Keratinocyte (primary cell): Measurements from ENCODE around the gene MID1. TPM values are rescaled to one million over a fixed set of nuclear protein-coding genes. Genes with fewer than 3 reads are reported as not detected.

ENCODE experiments used
- DNase-seq: peaks from one replicate; pipeline ENCODE4 v3.0.0-alpha.2; 2011; ENCODE audit warnings: low read depth, missing footprints, low spot score
- FAIRE-seq: peaks from 2 replicates; lab custom pipeline; 2011; peaks lifted over from hg19 to GRCh38; lab: Jason Lieb, UNC
- H2AFZ ChIP-seq: 2 replicates; pipeline ENCODE4 v1.6.0; 2012; ENCODE audit warnings: low read length, control low read depth, inconsistent platforms; ENCODE audit not compliant: control insufficient read depth
- H3K27ac ChIP-seq: 2 replicates; pipeline ENCODE4 v1.5.1; 2011; ENCODE audit warnings: low read length; ENCODE audit not compliant: control insufficient read depth, insufficient read depth
- H3K27me3 ChIP-seq: 3 replicates; pipeline ENCODE4 v1.6.0; 2011; ENCODE audit warnings: low read length; ENCODE audit not compliant: control insufficient read depth, insufficient read depth; ENCODE audit errors: extremely low read depth
- H3K36me3 ChIP-seq, 2 experiments: 2 replicates in 1 of 2; 3 replicates in 1 of 2; pipeline ENCODE4 v1.5.1; 2011; ENCODE audit warnings: low read length in 2 of 2, mild to moderate bottlenecking in 1 of 2; ENCODE audit not compliant: control insufficient read depth in 2 of 2, insufficient read depth in 2 of 2; ENCODE audit errors: extremely low read depth in 1 of 2
- H3K4me1 ChIP-seq: 3 replicates; pipeline ENCODE4 v1.5.1; 2011; ENCODE audit warnings: low read length; ENCODE audit not compliant: control insufficient read depth, insufficient read depth; ENCODE audit errors: extremely low read depth
- H3K4me2 ChIP-seq: 3 replicates; pipeline ENCODE4 v1.6.0; 2011; ENCODE audit warnings: low read depth, low read length; ENCODE audit not compliant: control insufficient read depth, insufficient read depth; ENCODE audit errors: extremely low read depth
- H3K4me3 ChIP-seq, 3 experiments: fragments of 200-600 bp in 1 of 3; sonication (generic) in 1 of 3; 2 replicates in 2 of 3; 3 replicates in 1 of 3; pipeline ENCODE4 v1.5.1; 2011 to 2016; ENCODE audit warnings: low read length in 3 of 3, mild to moderate bottlenecking in 3 of 3, control low read depth in 2 of 3, inconsistent platforms in 1 of 3, low read depth in 1 of 3, mixed read lengths in 1 of 3, mixed run types in 1 of 3, moderate library complexity in 1 of 3; ENCODE audit not compliant: control insufficient read depth in 2 of 3, insufficient read depth in 2 of 3; ENCODE audit errors: extremely low read depth in 1 of 3
- H3K79me2 ChIP-seq: 2 replicates; pipeline ENCODE4 v1.6.0; 2012; ENCODE audit warnings: low read length; ENCODE audit not compliant: control insufficient read depth, insufficient read depth
- H3K9ac ChIP-seq: 3 replicates; pipeline ENCODE4 v1.6.0; 2011; ENCODE audit warnings: low read length; ENCODE audit not compliant: control insufficient read depth, insufficient read depth; ENCODE audit errors: extremely low read depth
- H3K9me1 ChIP-seq: 3 replicates; pipeline ENCODE4 v1.6.0; 2011; ENCODE audit warnings: low read length; ENCODE audit not compliant: control insufficient read depth, insufficient read depth; ENCODE audit errors: extremely low read depth
- H3K9me3 ChIP-seq: 2 replicates; pipeline ENCODE4 v1.5.1; 2012; ENCODE audit warnings: low read depth, low read length; ENCODE audit not compliant: control insufficient read depth
- H4K20me1 ChIP-seq: 3 replicates; pipeline ENCODE4 v1.6.0; 2011; ENCODE audit warnings: low read length; ENCODE audit not compliant: control insufficient read depth, insufficient read depth; ENCODE audit errors: extremely low read depth
- CTCF ChIP-seq, 3 experiments: IDR thresholded peaks in 1 of 3; conservative IDR thresholded peaks in 1 of 3; optimal IDR thresholded peaks in 1 of 3; 2 replicates in 2 of 3; 3 replicates in 1 of 3; pipeline versions ENCODE3 to v1.5.1; 2011; ENCODE audit warnings: low read length in 3 of 3, mild to moderate bottlenecking in 3 of 3, moderate library complexity in 2 of 3, control low read depth in 1 of 3, inconsistent platforms in 1 of 3; ENCODE audit not compliant: insufficient read depth in 2 of 3; ENCODE audit errors: extremely low read depth in 1 of 3
- EZH2 ChIP-seq: IDR thresholded peaks from one replicate; pipeline ENCODE4 v1.6.1; 2012; ENCODE audit warnings: inconsistent platforms, mild to moderate bottlenecking, low read length, moderate library complexity
- dilution Hi-C: fragments of 300-500 bp; cut with MboI; formaldehyde crosslinking; loops from one replicate; pipeline ENCODE4 v1.7.0; 2020; ENCODE audit warnings: low sequenced_read_pairs; ENCODE audit not compliant: extremely low pct_ligation_motif_present
- polyA plus RNA-seq, 5 experiments: library from polyadenylated mRNA; depleted of rRNA in 3 of 5; stranded (reverse) in 3 of 5; stranded (forward) in 1 of 5; unstranded in 1 of 5; fragments of >200 nt; gene quantifications; 1 replicate in 1 of 5; 2 replicates in 3 of 5; 3 replicates in 1 of 5; pipeline versions ENCODE4 v1.2.1 to v1.2.3, GENCODE V29; 2011 to 2012; ENCODE audit warnings: missing spikeins in 2 of 5, low read depth in 1 of 5, low replicate concordance in 1 of 5

MID1 gene
- polyA plus RNA-seq, 1 donor (not counting 4 experiments of a cell fraction or from before 2014, with no cell fraction given) = 9.2 TPM

GRCh38 chrX:10536744-10537143 is 83.6 kb downstream of the MID1 start:
- no peak for TF ChIP-seq EZH2
- no peak for TF ChIP-seq CTCF (optimal IDR thresholded peaks at IDR 0.05 in 1 of 3, IDR thresholded peaks at IDR 0.05 in 1 of 3, conservative IDR thresholded peaks at IDR 0.05 in 1 of 3; ENCODE audit: extremely low read depth in 1 of 3, insufficient read depth in 2 of 3, low read length in 3 of 3)
- Histone ChIP-seq H3K9me1 (no peaks in the 10 kb centered on the region), H3K4me2 (no peak overlapping the region), H3K27ac (no peak overlapping the region), H4K20me1 (no peaks in the 10 kb centered on the region), H2AFZ (no peak overlapping the region), H3K4me1 (no peaks in the 10 kb centered on the region), H3K4me3 (no peak overlapping the region), H3K36me3 (no peaks in the 10 kb centered on the region), H3K9ac (no peak overlapping the region), H3K27me3 (no peaks in the 10 kb centered on the region), H3K79me2 (no peaks in the 10 kb centered on the region), H3K9me3 (no peaks in the 10 kb centered on the region)
- FAIRE-seq (no peak), DNase-seq (no peak)
- dilution Hi-C loops = no loop called here

- no peak for FAIRE-seq
- H3K27ac ChIP-seq = no peak overlapping the region
- no peaks in the 10 kb centered on the region for H3K36me3 ChIP-seq
- H3K9me1 ChIP-seq = no peaks in the 10 kb centered on the region
- no peak overlapping the region for H3K9ac ChIP-seq
- DNase-seq = no peak
- H3K9me3 ChIP-seq = no peaks in the 10 kb centered on the region
- peaks cover 2% of the 10 kb centered on the region for H3K4me1 ChIP-seq
- dilution Hi-C loops = no loop called here
- no peak for TF ChIP-seq CTCF (optimal IDR thresholded peaks at IDR 0.05 in 1 of 3, IDR thresholded peaks at IDR 0.05 in 1 of 3, conservative IDR thresholded peaks at IDR 0.05 in 1 of 3; ENCODE audit: extremely low read depth in 1 of 3, insufficient read depth in 2 of 3, low read length in 3 of 3)
- TF ChIP-seq EZH2 = no peak
- no peak overlapping the region for H2AFZ ChIP-seq
- H3K79me2 ChIP-seq = no peaks in the 10 kb centered on the region
- H4K20me1 ChIP-seq = no peaks in the 10 kb centered on the region
- H3K4me2 ChIP-seq = no peak overlapping the region
- no peaks in the 10 kb centered on the region for H3K27me3 ChIP-seq
- no peak overlapping the region for H3K4me3 ChIP-seq
Measured at GRCh38 chrX:10534611-10535010, 85.8 kb downstream of the MID1 start.
